ENCODE data around the gene ZKSCAN8.

ZKSCAN8 gene

DNA sequence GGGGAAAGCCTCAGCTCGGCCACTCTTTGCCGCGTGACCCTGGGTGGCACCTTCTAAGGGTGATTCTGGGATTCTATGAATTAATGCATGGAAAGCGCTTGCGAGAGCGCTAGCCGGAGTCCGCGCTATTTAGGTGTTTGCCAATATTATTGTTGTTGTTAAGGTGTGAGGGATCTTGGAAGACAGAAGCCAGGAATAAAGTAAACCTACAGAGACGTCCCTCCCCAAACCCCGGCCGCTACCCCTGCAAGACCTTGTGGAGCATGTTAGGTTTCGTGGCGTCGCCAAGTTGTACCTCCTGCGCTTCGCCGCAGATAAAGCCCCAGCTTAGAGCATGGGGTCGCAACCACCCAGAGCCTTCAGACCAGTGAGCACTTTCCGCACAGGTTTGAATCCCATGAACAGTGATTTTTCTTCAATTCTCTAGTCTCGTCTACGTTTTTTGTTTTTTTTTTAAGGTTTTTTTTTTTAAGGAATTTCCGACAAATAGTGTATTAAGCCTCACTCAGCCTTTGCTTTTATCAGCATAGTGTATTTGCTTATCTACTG lies 66.5 kb downstream of the ZKSCAN8 start:
- DNase-seq: no peak
